Left lung (tissue), 10 donors: Measurements from ENCODE around the gene AQP2. TPM values are rescaled to one million over a fixed set of nuclear protein-coding genes. Genes with fewer than 3 reads are reported as not detected.

Source experiments
- ATAC-seq: fragments of 200-7000 bp; cut with Tn5 transposase; one replicate; pipeline ENCODE4 v1.9.1; 2020; ENCODE audit warnings: moderate library complexity
- DNase-seq, 4 donors: peaks; one replicate each; pipeline ENCODE4 v3.0.0-alpha.2; 2013 to 2020
- H3K27ac ChIP-seq, 2 donors: fragments of 200-600 bp; sonication (generic) in 1 of 2; one replicate each; pipeline versions ENCODE4 v1.5.0 to v1.8.0; 2020 to 2021
- H3K27me3 ChIP-seq, 2 donors: fragments of 200-600 bp; sonication (generic) in 1 of 2; one replicate each; pipeline versions ENCODE4 v1.5.0 to v1.8.0; 2020 to 2021
- H3K36me3 ChIP-seq, 2 donors: fragments of 200-600 bp; sonication (generic) in 1 of 2; one replicate each; pipeline versions ENCODE4 v1.5.0 to v1.8.0; 2020 to 2021
- H3K4me1 ChIP-seq, 2 donors: fragments of 200-600 bp; one replicate each; pipeline ENCODE4 v1.8.0; 2021
- H3K4me3 ChIP-seq, 2 donors: fragments of 200-600 bp; sonication (generic) in 1 of 2; one replicate each; pipeline versions ENCODE4 v1.5.0 to v1.8.0; 2020 to 2021; ENCODE audit warnings: mild to moderate bottlenecking in 1 of 2
- H3K9me3 ChIP-seq, 2 donors: fragments of 200-600 bp; sonication (generic) in 1 of 2; one replicate each; pipeline versions ENCODE4 v1.5.0 to v1.8.0; 2020 to 2021
- CTCF ChIP-seq, 2 donors: fragments of 200-600 bp; sonication (generic) in 1 of 2; IDR thresholded peaks; one replicate each; pipeline versions ENCODE4 v1.5.0 to v1.8.0; 2021; ENCODE audit warnings: antibody characterized with exemption in 2 of 2
- intact Hi-C, 2 donors: fragments of 100-400 bp; cut with DNase I; formaldehyde crosslinking; loops; one replicate each; pipeline versions ENCODE4 v1.11.2 to v1.14.2; 2022
- polyA plus RNA-seq, 6 donors: library from polyadenylated mRNA; unstranded; fragments of 120-200 nt; gene quantifications; one replicate each; pipeline ENCODE4 v1.2.1, GENCODE V29; 2013; ENCODE audit not compliant: insufficient read length in 6 of 6
- total RNA-seq, 2 donors: library from RNA; stranded (reverse); fragmentation: NEBNext Ultra II Directional; extraction: Animal tissue kit (Norgen Biotek cat#: 25700); gene quantifications; one replicate each; pipeline ENCODE4 v1.2.1, GENCODE V29; 2021
- donor health status: DM: no; HTN: yes; CAD: no.
- donor health status: DM: no; HTN: no; CAD: no.

Gene AQP2
- total and polyA plus RNA-seq, 8 donors: 0.13 to 2.0 (median 0.42) TPM; not detected in 1

GRCh38 chr12:49945394-49946080 is 5.0 kb upstream of the AQP2 start:
- peaks cover 0 to 12% of the 10 kb centered on the region in 2 donors for H3K27me3 ChIP-seq
- no peak overlapping the region for H3K4me3 ChIP-seq
- no peak overlapping the region for H3K27ac ChIP-seq
- DNase-seq: peak; percentile 62 to 96 (median 80)
- peak; percentile 94 for ATAC-seq
- TF ChIP-seq CTCF (IDR thresholded peaks at IDR 0.05): peak; percentile 82 to 88
- no peaks in the 10 kb centered on the region for H3K36me3 ChIP-seq
- peaks cover 3 to 8% of the 10 kb centered on the region in 2 donors for H3K4me1 ChIP-seq
- intact Hi-C loops: loop anchor here in 1 of 2 donors (10.0 kb wide), 1 partner anchor 81 kb away; no protein-coding TSS in a partner anchor
- H3K9me3 ChIP-seq: no peaks in the 10 kb centered on the region

- Histone ChIP-seq H3K4me3 (no peak overlapping the region), H3K27ac (no peak overlapping the region), H3K36me3 (no peaks in the 10 kb centered on the region), H3K4me1 (peaks cover 3 to 8% of the 10 kb centered on the region in 2 donors), H3K27me3 (peaks cover 0 to 17% of the 10 kb centered on the region in 2 donors), H3K9me3 (no peaks in the 10 kb centered on the region)
- ATAC-seq (peak; percentile 62), DNase-seq (no peak)
- intact Hi-C loops: loop anchor here in 1 of 2 donors (10.0 kb wide), 1 partner anchor 81 kb away; no protein-coding TSS in a partner anchor
- no peak for TF ChIP-seq CTCF (IDR thresholded peaks at IDR 0.05)
Measured at GRCh38 chr12:49946086-49946485, 4.5 kb upstream of the AQP2 start.

- DNase-seq (no peak), ATAC-seq (no peak)
- Histone ChIP-seq H3K27ac (no peak overlapping the region), H3K4me1 (peaks cover 3 to 8% of the 10 kb centered on the region in 2 donors), H3K36me3 (no peaks in the 10 kb centered on the region), H3K9me3 (no peaks in the 10 kb centered on the region), H3K27me3 (peaks cover 0 to 21% of the 10 kb centered on the region in 2 donors), H3K4me3 (no peak overlapping the region)
- no peak for TF ChIP-seq CTCF (IDR thresholded peaks at IDR 0.05)
- intact Hi-C loops: loop anchor here in 1 of 2 donors (10.0 kb wide), 1 partner anchor 82 kb away; no protein-coding TSS in a partner anchor
Measured at GRCh38 chr12:49946497-49946896, 4.0 kb upstream of the AQP2 start.

- no peak for ATAC-seq
- H3K9me3 ChIP-seq: no peaks in the 10 kb centered on the region
- no peak overlapping the region for H3K27ac ChIP-seq
- DNase-seq: no peak
- H3K27me3 ChIP-seq: peaks cover 0 to 25% of the 10 kb centered on the region in 2 donors
- no peak overlapping the region for H3K4me3 ChIP-seq
- no peaks in the 10 kb centered on the region for H3K36me3 ChIP-seq
- peaks cover 8 to 13% of the 10 kb centered on the region in 2 donors for H3K4me1 ChIP-seq
- no peak for TF ChIP-seq CTCF (IDR thresholded peaks at IDR 0.05)
- intact Hi-C loops: loop anchor here in 1 of 2 donors (10.0 kb wide), 1 partner anchor 83 kb away; no protein-coding TSS in a partner anchor
Measured at GRCh38 chr12:49947593-49948226, 2.8 kb upstream of the AQP2 start.
